B cell (primary cell): ENCODE data around the gene TRIM9. TPM values are rescaled to one million over a fixed set of nuclear protein-coding genes. Genes with fewer than 3 reads are reported as not detected.
"Not testable (repeated sequence)": the region's sequence is repeated elsewhere in the genome, so short reads cannot be mapped to it uniquely, and the experiment has no call there.

ENCODE experiments used
- ATAC-seq: fragments of 200-7000 bp; cut with Tn5 transposase; one replicate; pipeline ENCODE4 v1.10.0; 2021; ENCODE audit warnings: low read depth, mild to moderate bottlenecking, moderate number of reproducible peaks, moderate library complexity
- CTCF ChIA-PET: fragments of 350-600 bp; sonication (Branson Sonifier 250); formaldehyde crosslinking; loops from one replicate; lab custom pipeline; 2021; ENCODE audit warnings: antibody characterized with exemption, inconsistent platforms; lab: Charles Lee
- POLR2A ChIA-PET: fragments of 350-600 bp; sonication (Branson Sonifier 250); formaldehyde crosslinking; loops from one replicate; lab custom pipeline; 2021; ENCODE audit warnings: antibody characterized with exemption; lab: Charles Lee
- DNase-seq: peaks from one replicate; pipeline ENCODE4 v3.0.0; 2013
- H2AFZ ChIP-seq: 2 replicates; pipeline ENCODE4 v1.6.1; 2012; ENCODE audit warnings: mild to moderate bottlenecking, low read depth, low read length; ENCODE audit not compliant: insufficient read depth, poor library complexity, severe bottlenecking
- H3K27ac ChIP-seq, 2 donors: 1 replicate in 1 of 2; 2 replicates in 1 of 2; pipeline ENCODE4 v1.5.1; 2012 to 2013; ENCODE audit warnings: low read length in 2 of 2, mild to moderate bottlenecking in 2 of 2, moderate library complexity in 1 of 2
- H3K27me3 ChIP-seq, 4 experiments: fragments of 200-600 bp in 1 of 4; sonication (generic) in 1 of 4; replicated peaks in 1 of 4; 1 replicate in 2 of 4; 2 replicates in 2 of 4; pipeline versions ENCODE4 v1.6.1 to v1.7.0; 2013 to 2016; ENCODE audit warnings: low read length in 3 of 4, mild to moderate bottlenecking in 2 of 4, mixed read lengths in 1 of 4, moderate library complexity in 1 of 4; ENCODE audit not compliant: insufficient read depth in 4 of 4, control insufficient read depth in 3 of 4; ENCODE audit errors: control extremely low read depth in 1 of 4
- H3K36me3 ChIP-seq, 2 experiments: replicated peaks in 1 of 2; 1 replicate in 1 of 2; 2 replicates in 1 of 2; pipeline versions ENCODE4 v1.6.1 to v1.7.1; 2013; ENCODE audit warnings: low read length in 1 of 2; ENCODE audit not compliant: insufficient read depth in 2 of 2, control insufficient read depth in 1 of 2; ENCODE audit errors: control extremely low read depth in 1 of 2, extremely low read depth in 1 of 2
- H3K4me1 ChIP-seq, 2 donors: fragments of 200-600 bp in 1 of 2; sonication (generic) in 1 of 2; 1 replicate in 1 of 2; 2 replicates in 1 of 2; pipeline versions ENCODE4 v1.5.1 to v1.6.1; 2013 to 2017; ENCODE audit warnings: low read length in 2 of 2; ENCODE audit not compliant: control insufficient read depth in 2 of 2, insufficient read depth in 2 of 2
- H3K4me2 ChIP-seq: replicated peaks from 2 replicates; pipeline ENCODE3; 2012; ENCODE audit warnings: mild to moderate bottlenecking, low read depth, low read length; ENCODE audit not compliant: poor library complexity, severe bottlenecking
- H3K4me3 ChIP-seq, 5 experiments: fragments of 200-600 bp in 1 of 5; sonication (generic) in 1 of 5; 1 replicate in 3 of 5; 2 replicates in 2 of 5; pipeline versions ENCODE4 v1.5.1 to v1.7.0; 2011 to 2016; ENCODE audit warnings: low read length in 4 of 5, mild to moderate bottlenecking in 4 of 5, low read depth in 2 of 5, control low read depth in 1 of 5, moderate library complexity in 1 of 5; ENCODE audit not compliant: insufficient read depth in 1 of 5; ENCODE audit errors: control extremely low read depth in 1 of 5, extremely low read depth in 1 of 5
- H3K79me2 ChIP-seq: fragments of 200-600 bp; sonication (generic); one replicate; pipeline ENCODE4 v1.6.0; 2016; ENCODE audit warnings: low read length; ENCODE audit not compliant: control insufficient read depth, insufficient read depth
- H3K9ac ChIP-seq: fragments of 200-600 bp; sonication (generic); 2 replicates; pipeline ENCODE4 v1.6.1; 2017; ENCODE audit warnings: mild to moderate bottlenecking, low read length, moderate library complexity
- H3K9me3 ChIP-seq, 3 donors: one replicate each; pipeline versions ENCODE4 v1.6.1 to v1.7.1; 2013; ENCODE audit warnings: low read length in 2 of 3; ENCODE audit not compliant: control insufficient read depth in 2 of 3, insufficient read depth in 1 of 3; ENCODE audit errors: control extremely low read depth in 1 of 3
- H4K20me1 ChIP-seq: 2 replicates; pipeline ENCODE4 v1.6.0; 2012; ENCODE audit warnings: mild to moderate bottlenecking, low read length; ENCODE audit not compliant: insufficient read depth, control insufficient read depth, poor library complexity, severe bottlenecking
- H3K27ac Mint-ChIP-seq: one replicate; pipeline ENCODE4 v1.8.0; 2021; ENCODE audit warnings: mixed read lengths
- H3K27me3 Mint-ChIP-seq: one replicate; pipeline ENCODE4 v1.8.0; 2021; ENCODE audit warnings: mixed read lengths
- H3K4me1 Mint-ChIP-seq: one replicate; pipeline ENCODE4 v1.8.0; 2021; ENCODE audit warnings: mixed read lengths
- H3K4me3 Mint-ChIP-seq: one replicate; pipeline ENCODE4 v1.8.0; 2021; ENCODE audit warnings: mixed read lengths
- H3K9me3 Mint-ChIP-seq: one replicate; pipeline ENCODE4 v1.8.0; 2022; ENCODE audit warnings: mixed read lengths; ENCODE audit not compliant: insufficient read depth
- EZH2 ChIP-seq: IDR thresholded peaks from 2 replicates; pipeline ENCODE4 v1.6.1; 2012; ENCODE audit warnings: borderline replicate concordance, low read depth, mild to moderate bottlenecking, moderate library complexity, low read length; ENCODE audit not compliant: insufficient read depth, poor library complexity, severe bottlenecking
- WGBS: methylation state at CpG from one replicate; pipeline ENCODE4 v1.1.5; 2013; ENCODE audit warnings: missing lambda C conversion rate; ENCODE audit not compliant: insufficient coverage; 5-methylcytosine and 5-hydroxymethylcytosine counted together
- intact Hi-C: fragments of 100-400 bp; cut with micrococcal nuclease; formaldehyde crosslinking; loops from one replicate; pipeline ENCODE4 v1.10.0; 2022
- polyA plus RNA-seq: library from polyadenylated mRNA; depleted of rRNA; stranded (reverse); fragments of >200 nt; gene quantifications from 2 replicates; pipeline ENCODE4 v1.2.3, GENCODE V29; 2012
- total RNA-seq, 2 donors: library from RNA; stranded (reverse); fragments of 120-200 nt in 1 of 2; gene quantifications; 1 replicate in 1 of 2; 2 replicates in 1 of 2; pipeline versions ENCODE4 v1.2.3 to v1.2.4, GENCODE V29; 2013 to 2022
- TF ChIP-seq, protein P1 (sequence below): fragments of 200-600 bp; IDR thresholded peaks from one replicate; pipeline ENCODE4 v1.8.0; 2022; ENCODE audit warnings: antibody characterized with exemption, mild to moderate bottlenecking

The TRIM9 gene
- total and polyA plus RNA-seq, 2 donors (not counting 1 experiment from before 2014, with no cell fraction given) = 0.24 to 0.32 TPM

DNA sequence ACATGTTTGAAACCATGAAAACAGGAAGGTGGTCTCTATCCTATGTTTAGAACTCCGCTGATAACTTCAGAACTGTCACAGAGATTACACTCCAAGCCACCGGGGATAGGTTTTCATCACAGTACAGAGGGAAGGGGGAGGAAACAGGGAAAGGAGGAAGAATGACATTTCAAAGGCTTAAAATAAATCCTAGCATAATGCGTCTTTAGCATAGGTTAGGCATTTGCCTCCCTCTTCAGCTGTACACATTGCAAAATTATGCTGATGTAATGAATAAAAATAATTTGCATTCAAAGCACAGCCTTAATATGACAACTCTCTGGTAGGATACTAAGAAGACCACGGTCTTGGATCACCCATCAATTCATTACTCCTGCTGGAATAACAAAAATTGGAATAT, 96.3 kb downstream of the TRIM9 start:
- ChIA-PET POLR2A (no interaction called here), CTCF (no interaction called here)
- Histone ChIP-seq H3K27me3 (peaks cover 0 to 2% (median 0%) of the 10 kb centered on the region in 4 experiments), H2AFZ (no peak overlapping the region), H3K79me2 (no peaks in the 10 kb centered on the region), H3K4me1 (no peaks in the 10 kb centered on the region), H3K4me3 (no peak overlapping the region), H3K9me3 (no peaks in the 10 kb centered on the region), H3K4me2 (no peak overlapping the region), H3K27ac (no peak overlapping the region), H3K36me3 (no peaks in the 10 kb centered on the region), H4K20me1 (no peaks in the 10 kb centered on the region), H3K9ac (no peak overlapping the region)
- Mint-ChIP-seq H3K9me3 (no peaks in the 10 kb centered on the region), H3K27me3 (no peaks in the 10 kb centered on the region), H3K27ac (no peak overlapping the region), H3K4me1 (no peaks in the 10 kb centered on the region), H3K4me3 (no peak overlapping the region)
- intact Hi-C loops = no loop called here
- no peak for ATAC-seq
- DNase-seq = no peak
- no CpG with 5 or more reads among the region's 4 CpGs for WGBS
- TF ChIP-seq, protein P1, sequence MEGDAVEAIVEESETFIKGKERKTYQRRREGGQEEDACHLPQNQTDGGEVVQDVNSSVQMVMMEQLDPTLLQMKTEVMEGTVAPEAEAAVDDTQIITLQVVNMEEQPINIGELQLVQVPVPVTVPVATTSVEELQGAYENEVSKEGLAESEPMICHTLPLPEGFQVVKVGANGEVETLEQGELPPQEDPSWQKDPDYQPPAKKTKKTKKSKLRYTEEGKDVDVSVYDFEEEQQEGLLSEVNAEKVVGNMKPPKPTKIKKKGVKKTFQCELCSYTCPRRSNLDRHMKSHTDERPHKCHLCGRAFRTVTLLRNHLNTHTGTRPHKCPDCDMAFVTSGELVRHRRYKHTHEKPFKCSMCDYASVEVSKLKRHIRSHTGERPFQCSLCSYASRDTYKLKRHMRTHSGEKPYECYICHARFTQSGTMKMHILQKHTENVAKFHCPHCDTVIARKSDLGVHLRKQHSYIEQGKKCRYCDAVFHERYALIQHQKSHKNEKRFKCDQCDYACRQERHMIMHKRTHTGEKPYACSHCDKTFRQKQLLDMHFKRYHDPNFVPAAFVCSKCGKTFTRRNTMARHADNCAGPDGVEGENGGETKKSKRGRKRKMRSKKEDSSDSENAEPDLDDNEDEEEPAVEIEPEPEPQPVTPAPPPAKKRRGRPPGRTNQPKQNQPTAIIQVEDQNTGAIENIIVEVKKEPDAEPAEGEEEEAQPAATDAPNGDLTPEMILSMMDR = no peak
- TF ChIP-seq EZH2 = no peak

DNA sequence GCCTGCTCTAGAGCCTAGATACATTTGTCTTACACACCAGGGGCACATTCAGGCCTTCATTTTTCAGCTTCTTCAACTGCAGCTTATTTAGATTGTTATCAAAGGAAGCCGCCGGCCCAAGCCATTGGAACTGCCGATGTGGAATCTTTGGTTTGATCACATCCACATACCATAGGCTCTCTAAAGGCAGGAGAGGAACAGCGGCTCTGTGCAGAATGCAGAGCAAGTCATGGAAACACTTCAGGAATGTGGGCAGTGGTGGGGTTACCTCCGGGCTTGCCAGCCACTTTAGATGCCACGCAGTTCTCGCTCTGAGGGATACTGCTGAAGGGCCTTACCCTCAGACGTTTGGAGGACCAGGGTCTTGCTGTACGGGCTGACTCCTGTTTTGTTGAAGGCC, 97.2 kb downstream of the TRIM9 start:
- Histone ChIP-seq H3K9me3 (no peaks in the 10 kb centered on the region), H3K4me3 (no peak overlapping the region), H3K27ac (no peak overlapping the region), H3K4me1 (no peaks in the 10 kb centered on the region), H3K36me3 (no peaks in the 10 kb centered on the region), H4K20me1 (no peaks in the 10 kb centered on the region), H3K9ac (no peak overlapping the region), H3K4me2 (no peak overlapping the region), H3K27me3 (peaks cover 0 to 2% (median 0%) of the 10 kb centered on the region in 4 experiments), H3K79me2 (no peaks in the 10 kb centered on the region), H2AFZ (no peak overlapping the region)
- TF ChIP-seq, protein P1 = no peak
- no peak for TF ChIP-seq EZH2
- ChIA-PET POLR2A (no interaction called here), CTCF (no interaction called here)
- ATAC-seq = no peak
- H3K9me3 Mint-ChIP-seq = no peaks in the 10 kb centered on the region
- no peak overlapping the region for H3K27ac Mint-ChIP-seq
- no peak for DNase-seq
- intact Hi-C loops = no loop called here
- no peaks in the 10 kb centered on the region for H3K27me3 Mint-ChIP-seq
- 96% methylated on average over 8 of the region's 9 CpGs for WGBS
- H3K4me3 Mint-ChIP-seq = no peak overlapping the region
- H3K4me1 Mint-ChIP-seq = no peaks in the 10 kb centered on the region

DNA sequence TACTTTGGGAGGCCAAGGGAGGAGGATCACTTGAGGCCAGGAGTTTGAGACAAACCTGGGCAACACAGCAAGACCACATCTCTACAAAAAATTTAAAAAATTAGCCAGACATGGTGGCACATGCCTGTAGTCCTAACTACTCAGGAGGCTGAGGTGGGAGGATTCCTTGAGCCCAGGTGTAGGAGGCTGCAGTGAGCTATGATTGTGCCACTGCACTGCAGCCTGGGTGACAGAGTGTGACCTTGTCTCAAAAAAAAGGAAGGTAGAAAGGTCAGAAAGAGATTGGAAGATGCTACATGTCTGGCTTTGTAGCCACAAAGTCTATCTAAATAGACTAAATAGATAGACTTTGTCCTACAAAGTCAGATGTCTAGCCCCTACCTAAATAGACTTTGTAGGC, 100.7 kb downstream of the TRIM9 start:
- ATAC-seq, H3K27ac Mint-ChIP-seq, H2AFZ ChIP-seq, H3K27ac ChIP-seq, H3K27me3 Mint-ChIP-seq, H3K36me3 ChIP-seq, H4K20me1 ChIP-seq, intact Hi-C loops, H3K4me1 ChIP-seq, H3K4me2 ChIP-seq, H3K9ac ChIP-seq, H3K4me1 Mint-ChIP-seq, H3K9me3 ChIP-seq, CTCF ChIA-PET, H3K79me2 ChIP-seq, H3K4me3 Mint-ChIP-seq, H3K4me3 ChIP-seq, DNase-seq, H3K9me3 Mint-ChIP-seq, H3K27me3 ChIP-seq, POLR2A ChIA-PET: not testable (repeated sequence)
